BLaER1 (cell line): Measurements from ENCODE around the gene TBX4.

Experiments used
- H3K27ac ChIP-seq: shearing (Covaris generic); formaldehyde crosslinking; 2 replicates; pipeline ENCODE4 v1.8.1; 2022
- H3K27me3 ChIP-seq: shearing (Covaris generic); formaldehyde crosslinking; 2 replicates; pipeline ENCODE4 v1.8.1; 2022
- H3K36me3 ChIP-seq: shearing (Covaris generic); formaldehyde crosslinking; 2 replicates; pipeline ENCODE4 v1.8.1; 2022
- H3K4me1 ChIP-seq: shearing (Covaris generic); formaldehyde crosslinking; 2 replicates; pipeline ENCODE4 v1.8.1; 2022
- H3K4me2 ChIP-seq: shearing (Covaris generic); formaldehyde crosslinking; 2 replicates; pipeline ENCODE4 v1.8.1; 2022
- H3K4me3 ChIP-seq: shearing (Covaris generic); formaldehyde crosslinking; 2 replicates; pipeline ENCODE4 v1.8.1; 2022
- H3K9ac ChIP-seq: shearing (Covaris generic); formaldehyde crosslinking; 2 replicates; pipeline ENCODE4 v1.8.1; 2022
- H3K9me3 ChIP-seq: shearing (Covaris generic); formaldehyde crosslinking; 2 replicates; pipeline ENCODE4 v1.8.1; 2022
- H4K20me1 ChIP-seq: shearing (Covaris generic); formaldehyde crosslinking; 2 replicates; pipeline ENCODE4 v1.8.1; 2022
- Cebpa-rat ChIP-seq: shearing (Covaris generic); IDR thresholded peaks from 2 replicates; pipeline ENCODE4 v1.8.1; 2022

Gene TBX4

GRCh38 chr17:61465550-61466237 lies 13.5 kb downstream of the TBX4 start:
- Histone ChIP-seq H3K27me3 (peaks cover 24% of the 10 kb centered on the region), H3K4me1 (peaks cover 34% of the 10 kb centered on the region), H4K20me1 (no peaks in the 10 kb centered on the region), H3K27ac (no peak overlapping the region), H3K9ac (no peak overlapping the region), H3K9me3 (no peaks in the 10 kb centered on the region), H3K36me3 (no peaks in the 10 kb centered on the region), H3K4me3 (no peak overlapping the region), H3K4me2 (no peak overlapping the region)
- TF ChIP-seq Cebpa-rat, result no peak

- Histone ChIP-seq H4K20me1 (no peaks in the 10 kb centered on the region), H3K9me3 (no peaks in the 10 kb centered on the region), H3K27me3 (peaks cover 18% of the 10 kb centered on the region), H3K36me3 (no peaks in the 10 kb centered on the region), H3K4me1 (peaks cover 29% of the 10 kb centered on the region), H3K9ac (no peak overlapping the region), H3K4me2 (no peak overlapping the region), H3K4me3 (no peak overlapping the region), H3K27ac (no peak overlapping the region)
- no peak for TF ChIP-seq Cebpa-rat
Observed at GRCh38 chr17:61466246-61466645, 14.0 kb downstream of the TBX4 start.

- H3K9me3 ChIP-seq, result no peaks in the 10 kb centered on the region
- H3K27ac ChIP-seq, result no peak overlapping the region
- no peak for TF ChIP-seq Cebpa-rat
- H3K36me3 ChIP-seq, result no peaks in the 10 kb centered on the region
- H3K9ac ChIP-seq, result no peak overlapping the region
- H4K20me1 ChIP-seq, result no peaks in the 10 kb centered on the region
- peaks cover 4% of the 10 kb centered on the region; the same call in 1 of the 2 replicates for H3K27me3 ChIP-seq
- peaks cover 17% of the 10 kb centered on the region for H3K4me1 ChIP-seq
- no peak overlapping the region for H3K4me3 ChIP-seq
- peak overlapping the region; percentile 57 for H3K4me2 ChIP-seq
Observed at GRCh38 chr17:61467416-61468262, 15.4 kb downstream of the TBX4 start.

GRCh38 chr17:61468263-61468907 lies 16.2 kb downstream of the TBX4 start:
- no peak overlapping the region for H3K27ac ChIP-seq

GRCh38 chr17:61469474-61469873 lies 17.3 kb downstream of the TBX4 start:
- Histone ChIP-seq H3K9me3 (no peaks in the 10 kb centered on the region), H3K4me2 (no peak overlapping the region), H3K27ac (no peak overlapping the region), H3K36me3 (no peaks in the 10 kb centered on the region), H4K20me1 (no peaks in the 10 kb centered on the region), H3K27me3 (no peaks in the 10 kb centered on the region), H3K4me1 (peaks cover 13% of the 10 kb centered on the region), H3K4me3 (no peak overlapping the region), H3K9ac (no peak overlapping the region)
- TF ChIP-seq Cebpa-rat, result no peak

More at GRCh38 chr17:61468263-61468907, 16.2 kb downstream of the TBX4 start:
- TF ChIP-seq Cebpa-rat, result no peak
- no peaks in the 10 kb centered on the region for H3K9me3 ChIP-seq
- no peak overlapping the region for H3K9ac ChIP-seq
- H3K4me1 ChIP-seq, result peaks cover 13% of the 10 kb centered on the region
- no peak overlapping the region for H3K4me3 ChIP-seq
- peak overlapping the region; percentile 57 for H3K4me2 ChIP-seq
- H3K27me3 ChIP-seq, result no peaks in the 10 kb centered on the region
- H4K20me1 ChIP-seq, result no peaks in the 10 kb centered on the region
- no peaks in the 10 kb centered on the region for H3K36me3 ChIP-seq

GRCh38 chr17:61469949-61470348 lies 17.7 kb downstream of the TBX4 start:
- Histone ChIP-seq H3K9ac (no peak overlapping the region), H4K20me1 (no peaks in the 10 kb centered on the region), H3K27me3 (no peaks in the 10 kb centered on the region), H3K4me1 (peaks cover 13% of the 10 kb centered on the region), H3K4me2 (no peak overlapping the region), H3K36me3 (no peaks in the 10 kb centered on the region), H3K27ac (no peak overlapping the region), H3K9me3 (no peaks in the 10 kb centered on the region), H3K4me3 (no peak overlapping the region)
- TF ChIP-seq Cebpa-rat, result no peak

GRCh38 chr17:61470530-61471136 lies 18.4 kb downstream of the TBX4 start:
- Histone ChIP-seq H3K4me2 (no peak overlapping the region), H3K4me1 (peaks cover 13% of the 10 kb centered on the region), H3K27me3 (no peaks in the 10 kb centered on the region), H3K9me3 (no peaks in the 10 kb centered on the region), H3K27ac (no peak overlapping the region), H4K20me1 (no peaks in the 10 kb centered on the region), H3K4me3 (no peak overlapping the region), H3K9ac (no peak overlapping the region), H3K36me3 (no peaks in the 10 kb centered on the region)
- TF ChIP-seq Cebpa-rat, result no peak

GRCh38 chr17:61474235-61474927 lies 22.2 kb downstream of the TBX4 start:
- H3K27ac ChIP-seq, result no peak overlapping the region
- no peaks in the 10 kb centered on the region for H3K4me1 ChIP-seq
- no peak for TF ChIP-seq Cebpa-rat
- no peaks in the 10 kb centered on the region for H4K20me1 ChIP-seq
- H3K36me3 ChIP-seq, result no peaks in the 10 kb centered on the region
- no peaks in the 10 kb centered on the region for H3K27me3 ChIP-seq
- no peak overlapping the region for H3K4me2 ChIP-seq
- no peak overlapping the region for H3K9ac ChIP-seq
- H3K9me3 ChIP-seq, result no peaks in the 10 kb centered on the region
- no peak overlapping the region for H3K4me3 ChIP-seq

- Histone ChIP-seq H3K9ac (no peak overlapping the region), H3K9me3 (no peaks in the 10 kb centered on the region), H3K4me1 (no peaks in the 10 kb centered on the region), H3K4me3 (no peak overlapping the region), H3K27me3 (no peaks in the 10 kb centered on the region), H4K20me1 (no peaks in the 10 kb centered on the region), H3K4me2 (no peak overlapping the region), H3K36me3 (no peaks in the 10 kb centered on the region), H3K27ac (no peak overlapping the region)
- TF ChIP-seq Cebpa-rat, result no peak
Observed at GRCh38 chr17:61474934-61475333, 22.7 kb downstream of the TBX4 start.
